Lower lobe of right lung (tissue), 2 donors: ENCODE results near the gene IQSEC3. TPM values are rescaled to one million over a fixed set of nuclear protein-coding genes. Genes with fewer than 3 reads are reported as not detected.

Experiments used
- ATAC-seq, 2 donors: fragments of 200-7000 bp; cut with Tn5 transposase; one replicate each; pipeline ENCODE4 v1.9.1; 2020 to 2022; ENCODE audit warnings: mild to moderate bottlenecking in 2 of 2, moderate library complexity in 2 of 2
- DNase-seq: peaks from one replicate; pipeline ENCODE4 v3.0.0-alpha.2; 2020
- H3K27ac ChIP-seq: fragments of 200-600 bp; one replicate; pipeline ENCODE4 v1.8.0; 2022
- H3K27me3 ChIP-seq: fragments of 200-600 bp; one replicate; pipeline ENCODE4 v1.8.0; 2022; ENCODE audit warnings: low read depth
- H3K36me3 ChIP-seq: fragments of 200-600 bp; one replicate; pipeline ENCODE4 v1.8.0; 2022; ENCODE audit warnings: mild to moderate bottlenecking
- H3K4me1 ChIP-seq: fragments of 200-600 bp; one replicate; pipeline ENCODE4 v1.8.0; 2022
- H3K4me3 ChIP-seq: fragments of 200-600 bp; one replicate; pipeline ENCODE4 v1.8.0; 2022; ENCODE audit warnings: mild to moderate bottlenecking
- H3K9me3 ChIP-seq: fragments of 200-600 bp; one replicate; pipeline ENCODE4 v1.8.0; 2022
- intact Hi-C: fragments of 100-400 bp; cut with DNase I; formaldehyde crosslinking; loops from one replicate; pipeline ENCODE4 v1.11.0; 2022
- total RNA-seq: library from RNA; stranded (reverse); fragmentation: NEBNext Ultra II Directional; extraction: Animal tissue kit (Norgen Biotek cat#: 25700); gene quantifications from one replicate; pipeline ENCODE4 v1.2.1, GENCODE V29; 2021
- TF ChIP-seq, protein P1 (sequence below): fragments of 200-600 bp; IDR thresholded peaks from one replicate; pipeline ENCODE4 v1.8.0; 2022; ENCODE audit warnings: antibody characterized with exemption, mild to moderate bottlenecking
- donor health status: DM: no; HTN: yes; CAD: no; lungs with severe emphysema.

Gene IQSEC3
- total RNA-seq, 1 donor from 2014 or later: 10.7 TPM

GRCh38 chr12:175759-176158 is 109.2 kb downstream of the IQSEC3 start:
- Histone ChIP-seq H3K27ac (no peak overlapping the region), H3K4me1 (peaks cover 37% of the 10 kb centered on the region), H3K36me3 (no peaks in the 10 kb centered on the region), H3K9me3 (no peaks in the 10 kb centered on the region), H3K27me3 (peaks cover 18% of the 10 kb centered on the region), H3K4me3 (no peak overlapping the region)
- ATAC-seq (no peak), DNase-seq (no peak)
- intact Hi-C loops: no loop called here
- TF ChIP-seq, protein P1, sequence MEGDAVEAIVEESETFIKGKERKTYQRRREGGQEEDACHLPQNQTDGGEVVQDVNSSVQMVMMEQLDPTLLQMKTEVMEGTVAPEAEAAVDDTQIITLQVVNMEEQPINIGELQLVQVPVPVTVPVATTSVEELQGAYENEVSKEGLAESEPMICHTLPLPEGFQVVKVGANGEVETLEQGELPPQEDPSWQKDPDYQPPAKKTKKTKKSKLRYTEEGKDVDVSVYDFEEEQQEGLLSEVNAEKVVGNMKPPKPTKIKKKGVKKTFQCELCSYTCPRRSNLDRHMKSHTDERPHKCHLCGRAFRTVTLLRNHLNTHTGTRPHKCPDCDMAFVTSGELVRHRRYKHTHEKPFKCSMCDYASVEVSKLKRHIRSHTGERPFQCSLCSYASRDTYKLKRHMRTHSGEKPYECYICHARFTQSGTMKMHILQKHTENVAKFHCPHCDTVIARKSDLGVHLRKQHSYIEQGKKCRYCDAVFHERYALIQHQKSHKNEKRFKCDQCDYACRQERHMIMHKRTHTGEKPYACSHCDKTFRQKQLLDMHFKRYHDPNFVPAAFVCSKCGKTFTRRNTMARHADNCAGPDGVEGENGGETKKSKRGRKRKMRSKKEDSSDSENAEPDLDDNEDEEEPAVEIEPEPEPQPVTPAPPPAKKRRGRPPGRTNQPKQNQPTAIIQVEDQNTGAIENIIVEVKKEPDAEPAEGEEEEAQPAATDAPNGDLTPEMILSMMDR: no peak

DNA sequence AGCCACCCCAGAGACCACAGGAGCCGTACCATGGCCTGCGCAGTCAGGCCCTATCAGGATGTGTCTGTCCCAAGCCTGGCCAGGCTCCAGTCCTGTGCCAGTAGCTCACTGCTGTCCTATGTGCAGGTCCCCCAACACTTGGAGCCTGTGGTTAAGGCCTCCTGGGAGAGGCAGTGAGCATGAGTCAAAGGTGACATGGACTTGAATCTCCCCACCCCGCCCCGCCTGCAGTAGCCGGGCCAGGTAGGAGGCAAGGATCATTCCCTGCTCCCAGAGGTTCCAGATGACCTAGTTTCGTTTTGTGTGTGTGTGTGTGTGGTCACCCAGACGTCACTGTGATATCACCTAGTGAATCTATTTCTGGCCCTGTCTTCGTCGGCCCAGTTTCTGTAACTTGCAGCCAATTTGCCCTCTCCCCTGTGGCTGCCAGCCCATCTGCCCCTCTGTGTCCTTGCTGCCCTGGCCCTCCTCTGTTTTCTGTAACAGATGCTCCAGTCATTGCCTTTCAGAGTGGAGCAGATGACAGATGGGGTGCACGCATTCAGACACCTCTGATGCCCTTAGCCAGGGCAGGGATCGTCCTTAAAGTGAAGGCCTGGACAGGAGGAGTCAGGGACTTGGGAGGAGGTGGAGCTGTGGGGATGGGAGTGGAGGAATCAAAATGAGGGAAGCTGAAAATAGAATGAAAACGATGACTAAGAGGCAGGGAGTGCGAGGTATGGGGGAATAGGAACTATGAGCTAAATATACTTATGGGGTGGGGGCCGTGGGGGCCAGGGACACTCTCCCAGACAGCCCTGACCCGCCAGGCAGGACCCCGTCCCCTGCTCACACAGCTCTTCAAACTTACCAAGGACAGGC is 110.0 kb downstream of the IQSEC3 start:
- no peak for DNase-seq
- intact Hi-C loops: no loop called here
- Histone ChIP-seq H3K27ac (no peak overlapping the region), H3K27me3 (peaks cover 18% of the 10 kb centered on the region), H3K9me3 (no peaks in the 10 kb centered on the region), H3K36me3 (no peaks in the 10 kb centered on the region), H3K4me3 (no peak overlapping the region), H3K4me1 (peaks cover 42% of the 10 kb centered on the region)
- TF ChIP-seq, protein P1: no peak
- ATAC-seq: no peak

DNA sequence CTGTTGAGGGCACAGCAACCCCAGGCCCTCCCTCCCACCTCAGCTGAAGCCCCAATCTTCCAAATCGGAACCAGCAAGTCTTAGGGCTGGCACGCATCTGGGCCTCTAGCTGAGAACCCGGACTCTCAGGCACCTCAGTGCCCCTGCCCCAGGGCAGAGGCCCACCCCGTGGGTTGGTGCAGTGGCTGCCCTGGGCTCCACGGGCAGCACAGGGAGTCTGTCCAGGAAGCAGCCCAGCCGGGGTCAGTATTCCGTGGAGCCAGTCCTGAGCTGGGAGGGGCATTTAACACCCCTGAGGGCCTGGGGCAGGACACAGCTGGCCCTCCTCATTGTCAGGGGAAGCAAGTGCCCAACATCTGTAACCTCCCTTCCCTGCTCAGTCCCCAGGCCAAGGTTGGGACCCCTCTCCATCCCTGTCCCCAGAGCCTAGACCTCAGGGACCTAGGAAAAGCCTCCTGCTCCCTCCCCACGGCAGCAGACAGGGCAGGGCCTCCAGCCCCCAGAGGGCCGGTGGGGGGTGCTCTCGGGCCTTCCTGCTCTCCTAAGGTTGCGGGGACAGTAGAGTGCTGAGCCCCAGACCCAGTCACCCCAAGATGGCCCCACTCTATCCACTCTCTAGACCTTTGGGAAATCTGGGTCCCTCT is 110.9 kb downstream of the IQSEC3 start:
- DNase-seq (no peak), ATAC-seq (no peak)
- H3K4me3 ChIP-seq: no peak overlapping the region
- H3K4me1 ChIP-seq: peaks cover 39% of the 10 kb centered on the region
- no peaks in the 10 kb centered on the region for H3K9me3 ChIP-seq
- H3K36me3 ChIP-seq: no peaks in the 10 kb centered on the region
- TF ChIP-seq, protein P1: no peak
- peaks cover 17% of the 10 kb centered on the region for H3K27me3 ChIP-seq
- intact Hi-C loops: no loop called here
- no peak overlapping the region for H3K27ac ChIP-seq

GRCh38 chr12:177980-178828 is 111.6 kb downstream of the IQSEC3 start:
- Histone ChIP-seq H3K4me3 (no peak overlapping the region), H3K36me3 (no peaks in the 10 kb centered on the region), H3K9me3 (no peaks in the 10 kb centered on the region), H3K27me3 (peaks cover 9% of the 10 kb centered on the region), H3K27ac (no peak overlapping the region), H3K4me1 (peaks cover 31% of the 10 kb centered on the region)
- no peak for ATAC-seq
- DNase-seq: no peak
- intact Hi-C loops: no loop called here
- TF ChIP-seq, protein P1: no peak

DNA sequence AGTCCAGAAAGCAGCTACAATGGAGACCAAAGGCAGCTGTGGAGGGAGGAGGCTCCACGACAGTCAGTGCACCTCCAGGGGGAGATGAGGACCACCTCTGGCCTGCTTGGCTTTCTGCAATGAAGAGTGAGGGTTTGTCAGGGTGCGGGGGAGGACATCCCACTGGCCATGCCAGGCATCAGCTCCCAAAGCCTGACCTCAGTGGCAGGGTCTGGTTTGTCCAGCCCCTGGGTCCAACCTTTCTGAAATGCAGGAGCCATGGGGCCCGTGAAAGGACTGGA is 112.2 kb downstream of the IQSEC3 start:
- H3K36me3 ChIP-seq: no peaks in the 10 kb centered on the region
- no peaks in the 10 kb centered on the region for H3K9me3 ChIP-seq
- TF ChIP-seq, protein P1: no peak
- H3K27ac ChIP-seq: no peak overlapping the region
- intact Hi-C loops: no loop called here
- ATAC-seq: no peak
- no peak for DNase-seq
- peaks cover 9% of the 10 kb centered on the region for H3K27me3 ChIP-seq
- no peak overlapping the region for H3K4me3 ChIP-seq
- H3K4me1 ChIP-seq: peaks cover 31% of the 10 kb centered on the region
